K562 (cell line): ENCODE results near the gene GLYATL3. TPM values are rescaled to one million over a fixed set of nuclear protein-coding genes. Genes with fewer than 3 reads are reported as not detected.

Experiments used
- FOXM1 ChIP-seq, 2 experiments: fragments of 450-650 bp in 1 of 2; sonication (generic) in 1 of 2; formaldehyde crosslinking in 1 of 2; IDR thresholded peaks; 2 replicates each; pipeline versions ENCODE4 v1.6.1 to v1.9.0; 2017 to 2022; ENCODE audit warnings: low read depth in 2 of 2, mild to moderate bottlenecking in 2 of 2, missing genetic modification reagents in 1 of 2, moderate library complexity in 1 of 2
- FOXP1 ChIP-seq: sonication (generic); formaldehyde crosslinking; IDR thresholded peaks from 2 replicates; pipeline ENCODE4 v1.8.0; 2022; ENCODE audit warnings: mild to moderate bottlenecking, missing genetic modification reagents
- TAF1 ChIP-seq: IDR thresholded peaks from 2 replicates; pipeline ENCODE4 v1.6.1; 2011; ENCODE audit warnings: mild to moderate bottlenecking, low read length, moderate library complexity; ENCODE audit not compliant: insufficient read depth, control insufficient read depth, severe bottlenecking; ENCODE audit errors: extremely low read depth
- TCFL5 ChIP-seq: fragments of 250-450 bp; sonication (Bioruptor Pico); conservative IDR thresholded peaks from 2 replicates; pipeline ENCODE4 v1.6.1; 2021; ENCODE audit warnings: mild to moderate bottlenecking, moderate library complexity, matching md5 sums
- polyA plus RNA-seq, 8 experiments: library from polyadenylated mRNA; depleted of rRNA in 4 of 8; stranded (reverse) in 5 of 8; unstranded in 3 of 8; fragments of >200 nt; fragmentation: Nextera tagmentation in 2 of 8; fragmentation: Illumina TruSeq in 1 of 8; extraction: Ambion mirVana in 2 of 8; extraction: Trizol in 1 of 8; gene quantifications; 2 replicates each; pipeline versions ENCODE4 v1.2.1 to v1.2.3, GENCODE V29; 2011 to 2014; ENCODE audit warnings: inconsistent platforms in 1 of 8, missing spikeins in 1 of 8
- total RNA-seq, 7 experiments: library from RNA; depleted of rRNA in 6 of 7; stranded (reverse); fragments of >200 nt in 6 of 7; fragmentation: Illumina TruSeq in 2 of 7; extraction: Trizol in 2 of 7; gene quantifications; 2 replicates each; pipeline versions ENCODE4 v1.2.1 to v1.2.3, GENCODE V29; 2011 to 2021; ENCODE audit warnings: low replicate concordance in 1 of 7
- TF ChIP-seq, protein P1 (sequence below): fragments of 200-600 bp; sonication (generic); IDR thresholded peaks from one replicate; pipeline ENCODE4 v1.6.1; 2012; ENCODE audit warnings: mild to moderate bottlenecking, low read depth, low read length, inconsistent platforms
- TF ChIP-seq, protein P2 (sequence below): fragments of 250-450 bp; sonication (Bioruptor Pico); IDR thresholded peaks from 2 replicates; pipeline ENCODE4 v1.4.0; 2020; ENCODE audit warnings: borderline replicate concordance

The GLYATL3 gene
- total and polyA plus RNA-seq, 9 of the 15 experiments (the other 6 are each of a cell fraction or from before 2014, with no cell fraction given) = not detected

- TF ChIP-seq, protein P1, sequence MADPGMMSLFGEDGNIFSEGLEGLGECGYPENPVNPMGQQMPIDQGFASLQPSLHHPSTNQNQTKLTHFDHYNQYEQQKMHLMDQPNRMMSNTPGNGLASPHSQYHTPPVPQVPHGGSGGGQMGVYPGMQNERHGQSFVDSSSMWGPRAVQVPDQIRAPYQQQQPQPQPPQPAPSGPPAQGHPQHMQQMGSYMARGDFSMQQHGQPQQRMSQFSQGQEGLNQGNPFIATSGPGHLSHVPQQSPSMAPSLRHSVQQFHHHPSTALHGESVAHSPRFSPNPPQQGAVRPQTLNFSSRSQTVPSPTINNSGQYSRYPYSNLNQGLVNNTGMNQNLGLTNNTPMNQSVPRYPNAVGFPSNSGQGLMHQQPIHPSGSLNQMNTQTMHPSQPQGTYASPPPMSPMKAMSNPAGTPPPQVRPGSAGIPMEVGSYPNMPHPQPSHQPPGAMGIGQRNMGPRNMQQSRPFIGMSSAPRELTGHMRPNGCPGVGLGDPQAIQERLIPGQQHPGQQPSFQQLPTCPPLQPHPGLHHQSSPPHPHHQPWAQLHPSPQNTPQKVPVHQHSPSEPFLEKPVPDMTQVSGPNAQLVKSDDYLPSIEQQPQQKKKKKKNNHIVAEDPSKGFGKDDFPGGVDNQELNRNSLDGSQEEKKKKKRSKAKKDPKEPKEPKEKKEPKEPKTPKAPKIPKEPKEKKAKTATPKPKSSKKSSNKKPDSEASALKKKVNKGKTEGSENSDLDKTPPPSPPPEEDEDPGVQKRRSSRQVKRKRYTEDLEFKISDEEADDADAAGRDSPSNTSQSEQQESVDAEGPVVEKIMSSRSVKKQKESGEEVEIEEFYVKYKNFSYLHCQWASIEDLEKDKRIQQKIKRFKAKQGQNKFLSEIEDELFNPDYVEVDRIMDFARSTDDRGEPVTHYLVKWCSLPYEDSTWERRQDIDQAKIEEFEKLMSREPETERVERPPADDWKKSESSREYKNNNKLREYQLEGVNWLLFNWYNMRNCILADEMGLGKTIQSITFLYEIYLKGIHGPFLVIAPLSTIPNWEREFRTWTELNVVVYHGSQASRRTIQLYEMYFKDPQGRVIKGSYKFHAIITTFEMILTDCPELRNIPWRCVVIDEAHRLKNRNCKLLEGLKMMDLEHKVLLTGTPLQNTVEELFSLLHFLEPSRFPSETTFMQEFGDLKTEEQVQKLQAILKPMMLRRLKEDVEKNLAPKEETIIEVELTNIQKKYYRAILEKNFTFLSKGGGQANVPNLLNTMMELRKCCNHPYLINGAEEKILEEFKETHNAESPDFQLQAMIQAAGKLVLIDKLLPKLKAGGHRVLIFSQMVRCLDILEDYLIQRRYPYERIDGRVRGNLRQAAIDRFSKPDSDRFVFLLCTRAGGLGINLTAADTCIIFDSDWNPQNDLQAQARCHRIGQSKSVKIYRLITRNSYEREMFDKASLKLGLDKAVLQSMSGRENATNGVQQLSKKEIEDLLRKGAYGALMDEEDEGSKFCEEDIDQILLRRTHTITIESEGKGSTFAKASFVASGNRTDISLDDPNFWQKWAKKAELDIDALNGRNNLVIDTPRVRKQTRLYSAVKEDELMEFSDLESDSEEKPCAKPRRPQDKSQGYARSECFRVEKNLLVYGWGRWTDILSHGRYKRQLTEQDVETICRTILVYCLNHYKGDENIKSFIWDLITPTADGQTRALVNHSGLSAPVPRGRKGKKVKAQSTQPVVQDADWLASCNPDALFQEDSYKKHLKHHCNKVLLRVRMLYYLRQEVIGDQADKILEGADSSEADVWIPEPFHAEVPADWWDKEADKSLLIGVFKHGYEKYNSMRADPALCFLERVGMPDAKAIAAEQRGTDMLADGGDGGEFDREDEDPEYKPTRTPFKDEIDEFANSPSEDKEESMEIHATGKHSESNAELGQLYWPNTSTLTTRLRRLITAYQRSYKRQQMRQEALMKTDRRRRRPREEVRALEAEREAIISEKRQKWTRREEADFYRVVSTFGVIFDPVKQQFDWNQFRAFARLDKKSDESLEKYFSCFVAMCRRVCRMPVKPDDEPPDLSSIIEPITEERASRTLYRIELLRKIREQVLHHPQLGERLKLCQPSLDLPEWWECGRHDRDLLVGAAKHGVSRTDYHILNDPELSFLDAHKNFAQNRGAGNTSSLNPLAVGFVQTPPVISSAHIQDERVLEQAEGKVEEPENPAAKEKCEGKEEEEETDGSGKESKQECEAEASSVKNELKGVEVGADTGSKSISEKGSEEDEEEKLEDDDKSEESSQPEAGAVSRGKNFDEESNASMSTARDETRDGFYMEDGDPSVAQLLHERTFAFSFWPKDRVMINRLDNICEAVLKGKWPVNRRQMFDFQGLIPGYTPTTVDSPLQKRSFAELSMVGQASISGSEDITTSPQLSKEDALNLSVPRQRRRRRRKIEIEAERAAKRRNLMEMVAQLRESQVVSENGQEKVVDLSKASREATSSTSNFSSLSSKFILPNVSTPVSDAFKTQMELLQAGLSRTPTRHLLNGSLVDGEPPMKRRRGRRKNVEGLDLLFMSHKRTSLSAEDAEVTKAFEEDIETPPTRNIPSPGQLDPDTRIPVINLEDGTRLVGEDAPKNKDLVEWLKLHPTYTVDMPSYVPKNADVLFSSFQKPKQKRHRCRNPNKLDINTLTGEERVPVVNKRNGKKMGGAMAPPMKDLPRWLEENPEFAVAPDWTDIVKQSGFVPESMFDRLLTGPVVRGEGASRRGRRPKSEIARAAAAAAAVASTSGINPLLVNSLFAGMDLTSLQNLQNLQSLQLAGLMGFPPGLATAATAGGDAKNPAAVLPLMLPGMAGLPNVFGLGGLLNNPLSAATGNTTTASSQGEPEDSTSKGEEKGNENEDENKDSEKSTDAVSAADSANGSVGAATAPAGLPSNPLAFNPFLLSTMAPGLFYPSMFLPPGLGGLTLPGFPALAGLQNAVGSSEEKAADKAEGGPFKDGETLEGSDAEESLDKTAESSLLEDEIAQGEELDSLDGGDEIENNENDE = no peak
- TF ChIP-seq TCFL5 (no peak), TAF1 (no peak), FOXM1 (IDR thresholded peaks at IDR 0.05; ENCODE audit: low read depth) (no peak), FOXM1 (CRISPR knock-in tag; IDR thresholded peaks at IDR 0.05; ENCODE audit: low read depth) (no peak), FOXP1 (CRISPR knock-in tag) (no peak)
- TF ChIP-seq, protein P2, sequence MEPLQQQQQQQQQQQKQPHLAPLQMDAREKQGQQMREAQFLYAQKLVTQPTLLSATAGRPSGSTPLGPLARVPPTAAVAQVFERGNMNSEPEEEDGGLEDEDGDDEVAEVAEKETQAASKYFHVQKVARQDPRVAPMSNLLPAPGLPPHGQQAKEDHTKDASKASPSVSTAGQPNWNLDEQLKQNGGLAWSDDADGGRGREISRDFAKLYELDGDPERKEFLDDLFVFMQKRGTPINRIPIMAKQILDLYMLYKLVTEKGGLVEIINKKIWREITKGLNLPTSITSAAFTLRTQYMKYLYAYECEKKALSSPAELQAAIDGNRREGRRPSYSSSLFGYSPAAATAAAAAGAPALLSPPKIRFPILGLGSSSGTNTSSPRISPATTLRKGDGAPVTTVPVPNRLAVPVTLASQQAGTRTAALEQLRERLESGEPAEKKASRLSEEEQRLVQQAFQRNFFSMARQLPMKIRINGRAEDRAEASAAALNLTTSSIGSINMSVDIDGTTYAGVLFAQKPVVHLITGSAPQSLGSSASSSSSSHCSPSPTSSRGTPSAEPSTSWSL (CRISPR knock-in tag) = no peak
Measured at GRCh38 chr6:49565261-49565660, 65.5 kb downstream of the GLYATL3 start (continued).
